ENCODE results near the gene DNAH14.
"Not testable (repeated sequence)": the region's sequence is repeated elsewhere in the genome, so short reads cannot be mapped to it uniquely, and the experiment has no call there.

The DNAH14 gene

DNA sequence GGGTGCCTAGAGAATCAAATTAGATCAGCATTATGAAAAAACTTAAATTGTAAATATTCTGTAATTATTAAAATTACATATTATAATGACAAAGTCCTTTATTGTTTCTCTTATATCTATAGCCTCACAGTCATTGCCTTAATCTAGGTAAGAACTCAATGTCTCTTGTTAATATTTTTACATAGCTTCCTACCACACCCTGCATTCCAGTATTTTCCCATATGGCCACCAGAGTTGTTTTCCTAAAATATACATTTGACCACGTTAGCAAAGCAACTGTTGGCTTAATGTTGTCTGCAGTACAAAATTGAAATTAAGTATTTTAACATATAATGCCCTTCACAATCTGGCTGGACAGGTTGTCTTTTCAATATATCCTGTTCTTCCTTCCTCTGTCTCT is 230.3 kb downstream of the DNAH14 start:
- no peak for DNase-seq (ENCODE audit: low spot score)
- TF ChIP-seq, protein P1, sequence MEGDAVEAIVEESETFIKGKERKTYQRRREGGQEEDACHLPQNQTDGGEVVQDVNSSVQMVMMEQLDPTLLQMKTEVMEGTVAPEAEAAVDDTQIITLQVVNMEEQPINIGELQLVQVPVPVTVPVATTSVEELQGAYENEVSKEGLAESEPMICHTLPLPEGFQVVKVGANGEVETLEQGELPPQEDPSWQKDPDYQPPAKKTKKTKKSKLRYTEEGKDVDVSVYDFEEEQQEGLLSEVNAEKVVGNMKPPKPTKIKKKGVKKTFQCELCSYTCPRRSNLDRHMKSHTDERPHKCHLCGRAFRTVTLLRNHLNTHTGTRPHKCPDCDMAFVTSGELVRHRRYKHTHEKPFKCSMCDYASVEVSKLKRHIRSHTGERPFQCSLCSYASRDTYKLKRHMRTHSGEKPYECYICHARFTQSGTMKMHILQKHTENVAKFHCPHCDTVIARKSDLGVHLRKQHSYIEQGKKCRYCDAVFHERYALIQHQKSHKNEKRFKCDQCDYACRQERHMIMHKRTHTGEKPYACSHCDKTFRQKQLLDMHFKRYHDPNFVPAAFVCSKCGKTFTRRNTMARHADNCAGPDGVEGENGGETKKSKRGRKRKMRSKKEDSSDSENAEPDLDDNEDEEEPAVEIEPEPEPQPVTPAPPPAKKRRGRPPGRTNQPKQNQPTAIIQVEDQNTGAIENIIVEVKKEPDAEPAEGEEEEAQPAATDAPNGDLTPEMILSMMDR (IDR thresholded peaks at IDR 0.05; ENCODE audit: extremely low read depth, missing control alignments) = no peak

GRCh38 chr1:225177409-225177808 is 247.9 kb downstream of the DNAH14 start:
- DNase-seq (ENCODE audit: low spot score) = not testable (repeated sequence)

- DNase-seq (ENCODE audit: low spot score) = no peak
- TF ChIP-seq, protein P1 (IDR thresholded peaks at IDR 0.05; ENCODE audit: extremely low read depth, missing control alignments) = no peak
Measured at GRCh38 chr1:225179686-225180085, 250.2 kb downstream of the DNAH14 start.

DNA sequence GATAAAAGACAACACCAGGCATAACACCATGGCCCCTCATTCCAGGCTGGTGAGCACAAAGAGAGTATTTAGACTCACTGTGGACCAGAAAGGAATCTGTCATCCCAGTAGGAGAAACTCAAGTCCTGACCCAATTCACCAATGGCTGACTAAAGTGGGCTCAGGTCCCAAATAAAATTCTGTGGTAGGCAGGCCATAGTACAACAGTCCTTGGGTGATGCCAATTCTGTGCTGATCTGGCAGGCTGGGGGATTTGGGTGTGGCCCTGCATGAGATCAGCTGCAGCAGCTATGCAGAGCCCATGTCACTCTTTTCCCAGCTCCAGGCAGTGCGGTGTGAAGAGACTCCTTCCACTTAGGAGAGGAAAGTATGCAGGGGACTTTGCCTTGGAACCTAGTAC is 253.2 kb downstream of the DNAH14 start:
- no peak for DNase-seq (ENCODE audit: low spot score)
- TF ChIP-seq, protein P1 (IDR thresholded peaks at IDR 0.05; ENCODE audit: extremely low read depth, missing control alignments) = no peak

- TF ChIP-seq, protein P1 (IDR thresholded peaks at IDR 0.05; ENCODE audit: extremely low read depth, missing control alignments) = no peak
Measured at GRCh38 chr1:225191199-225191753, 261.8 kb downstream of the DNAH14 start.

DNA sequence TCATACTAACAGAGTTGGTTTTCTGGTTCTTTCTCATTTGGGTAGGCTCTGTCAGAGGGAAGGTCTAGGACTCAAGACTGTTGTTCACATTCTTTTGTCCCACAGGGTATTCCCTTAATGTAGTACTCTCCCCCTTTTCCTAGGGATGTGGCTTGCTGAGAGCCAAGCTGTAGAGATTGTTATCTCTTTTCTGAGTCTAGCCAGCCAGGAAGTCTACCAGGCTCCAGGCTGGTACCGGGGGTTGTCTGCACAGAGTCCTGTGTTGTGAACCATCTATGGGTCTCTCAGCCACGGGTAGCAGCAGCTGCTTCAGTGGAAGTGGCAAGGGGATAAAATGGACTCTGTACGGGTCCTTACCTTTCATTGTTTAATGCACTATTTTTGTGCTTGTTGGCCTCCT is 272.0 kb downstream of the DNAH14 start:
- DNase-seq (ENCODE audit: low spot score) = no peak
- TF ChIP-seq, protein P1 (IDR thresholded peaks at IDR 0.05; ENCODE audit: extremely low read depth, missing control alignments) = no peak

More at GRCh38 chr1:225191199-225191753, 261.8 kb downstream of the DNAH14 start:
- DNase-seq (ENCODE audit: low spot score) = no peak

- TF ChIP-seq, protein P1 (IDR thresholded peaks at IDR 0.05; ENCODE audit: extremely low read depth, missing control alignments) = no peak
- no peak for DNase-seq (ENCODE audit: low spot score)
Measured at GRCh38 chr1:225207791-225208190, 278.3 kb downstream of the DNAH14 start.

DNA sequence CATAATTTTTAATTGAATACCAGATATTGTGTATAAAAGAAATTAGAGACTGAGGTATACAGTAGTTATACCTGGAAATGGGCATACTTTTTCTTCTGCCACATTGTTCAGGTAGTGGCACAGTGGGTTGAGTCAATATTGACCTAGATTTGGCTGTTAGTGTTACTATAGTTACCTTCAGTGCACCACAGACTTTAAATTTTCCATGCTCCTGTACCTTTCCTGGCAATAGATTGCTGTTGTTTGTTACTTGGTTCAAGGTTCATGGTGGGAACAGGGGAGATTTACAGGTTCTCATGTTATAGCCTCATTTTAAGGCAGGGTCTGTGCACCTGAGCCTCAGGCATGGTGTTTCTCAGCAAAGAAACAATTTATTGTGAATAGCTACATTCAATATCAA is 279.7 kb downstream of the DNAH14 start:
- TF ChIP-seq, protein P1 (IDR thresholded peaks at IDR 0.05; ENCODE audit: extremely low read depth, missing control alignments) = no peak
- DNase-seq (ENCODE audit: low spot score) = no peak

DNA sequence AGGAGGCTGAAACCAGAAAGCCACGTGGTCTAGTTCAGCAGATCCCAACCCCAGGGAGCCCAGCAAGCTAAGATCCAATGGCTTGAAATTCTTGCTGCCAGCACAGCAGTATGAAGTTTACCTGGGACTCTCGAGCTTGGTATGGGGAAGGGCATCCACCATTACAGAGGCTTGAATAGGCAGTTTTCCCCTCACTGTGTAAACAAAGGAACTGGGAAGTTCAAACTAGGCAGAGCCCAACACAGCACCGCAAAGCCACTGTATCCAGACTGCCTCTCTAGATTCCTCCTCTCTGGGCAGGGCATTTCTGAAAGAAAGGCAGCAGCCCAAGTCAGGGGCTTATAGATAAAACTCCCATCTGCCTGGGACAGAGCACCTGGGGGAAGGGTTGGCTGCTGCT is 280.7 kb downstream of the DNAH14 start:
- not testable (repeated sequence) for DNase-seq (ENCODE audit: low spot score)

DNA sequence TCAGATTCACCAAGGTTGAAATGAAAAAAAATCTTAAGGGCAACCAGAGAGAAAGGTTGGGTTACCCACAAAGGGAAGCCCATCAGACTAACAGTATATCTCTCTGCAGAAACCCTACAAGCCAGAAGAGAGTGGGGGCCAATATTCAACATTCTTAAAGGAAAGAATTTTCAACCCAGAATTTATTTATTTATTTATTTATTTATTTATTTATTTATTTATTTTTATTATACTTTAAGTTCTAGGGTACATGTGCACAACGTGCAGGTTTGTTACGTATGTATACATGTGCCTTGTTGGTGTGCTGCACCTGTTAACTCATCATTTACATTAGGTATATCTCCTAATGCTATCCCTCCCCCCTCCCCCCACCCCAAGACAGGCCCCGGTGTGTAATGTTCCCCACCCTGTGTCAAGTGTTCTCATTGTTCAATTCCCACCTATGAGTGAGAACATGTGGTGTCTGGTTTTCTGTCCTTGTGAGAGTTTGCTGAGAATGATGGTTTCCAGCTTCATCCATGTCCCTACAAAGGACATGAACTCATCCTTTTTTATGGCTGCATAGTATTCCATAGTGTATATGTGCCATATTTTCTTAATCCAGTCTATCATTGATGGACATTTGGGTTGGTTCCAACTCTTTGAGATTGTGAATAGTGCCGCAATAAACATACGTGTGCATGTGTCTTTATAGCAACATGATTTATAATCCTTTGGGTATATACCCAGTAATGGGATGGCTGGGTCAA is 282.4 kb downstream of the DNAH14 start:
- not testable (repeated sequence) for DNase-seq (ENCODE audit: low spot score)

Data from GM20000 (cell line).